SKM-1 (cell line): ENCODE measurements around the gene LTBR.

Experiments
- DNase-seq: peaks from one replicate; lab custom pipeline; 2025; ENCODE audit not compliant: unreplicated experiment; lab: John Stamatoyannopoulos, UW

Gene LTBR

GRCh38 chr12:6346235-6346832 is 37.6 kb upstream of the LTBR start:
- no peak for DNase-seq

- no peak for DNase-seq
Measured at GRCh38 chr12:6346942-6347341, 37.0 kb upstream of the LTBR start.

GRCh38 chr12:6347367-6348338 is 36.3 kb upstream of the LTBR start:
- no peak for DNase-seq

GRCh38 chr12:6351622-6352021 is 32.3 kb upstream of the LTBR start:
- DNase-seq = no peak

- no peak for DNase-seq
Measured at GRCh38 chr12:6352193-6353173, 31.5 kb upstream of the LTBR start.

GRCh38 chr12:6354495-6355393 is 29.2 kb upstream of the LTBR start:
- no peak for DNase-seq

GRCh38 chr12:6355491-6356373 is 28.2 kb upstream of the LTBR start:
- peak; percentile 20 for DNase-seq

GRCh38 chr12:6356374-6356820 is 27.6 kb upstream of the LTBR start:
- DNase-seq = no peak

- DNase-seq = peak; percentile 38
Measured at GRCh38 chr12:6358881-6359280, 25.1 kb upstream of the LTBR start.

GRCh38 chr12:6360080-6360571 is 23.8 kb upstream of the LTBR start:
- DNase-seq = no peak

GRCh38 chr12:6360578-6361490 is 23.1 kb upstream of the LTBR start:
- no peak for DNase-seq

GRCh38 chr12:6361834-6362233 is 22.1 kb upstream of the LTBR start:
- no peak for DNase-seq

GRCh38 chr12:6362403-6362802 is 21.6 kb upstream of the LTBR start:
- DNase-seq = no peak

GRCh38 chr12:6363010-6363329 is 21.0 kb upstream of the LTBR start:
- DNase-seq = no peak

GRCh38 chr12:6363330-6364043 is 20.5 kb upstream of the LTBR start:
- no peak for DNase-seq

- DNase-seq = no peak
Measured at GRCh38 chr12:6364044-6364374, 20.0 kb upstream of the LTBR start.
